HG03097 (cell line): ENCODE results near the gene LRRC3.
"Not testable (repeated sequence)": the region's sequence is repeated elsewhere in the genome, so short reads cannot be mapped to it uniquely, and the experiment has no call there.

ENCODE experiments used
- ATAC-seq: cut with Tn5 transposase; IDR thresholded peaks from one replicate; pipeline ENCODE4 v1.9.1; 2021; ENCODE audit not compliant: unreplicated experiment, low FRiP score

LRRC3 gene

GRCh38 chr21:44477131-44477530, 21.8 kb downstream of the LRRC3 start:
- ATAC-seq = no peak

- no peak for ATAC-seq
Observed at GRCh38 chr21:44477712-44478111, 22.4 kb downstream of the LRRC3 start.

GRCh38 chr21:44478124-44478800, 23.0 kb downstream of the LRRC3 start:
- no peak for ATAC-seq

- ATAC-seq = no peak
Observed at GRCh38 chr21:44478801-44479167, 23.5 kb downstream of the LRRC3 start.

- ATAC-seq = not testable (repeated sequence)
Observed at GRCh38 chr21:44479556-44480199, 24.4 kb downstream of the LRRC3 start.

GRCh38 chr21:44480200-44481053, 25.1 kb downstream of the LRRC3 start:
- no peak for ATAC-seq

- no peak for ATAC-seq
Observed at GRCh38 chr21:44482581-44483287, 27.4 kb downstream of the LRRC3 start.

GRCh38 chr21:44483288-44484237, 28.3 kb downstream of the LRRC3 start:
- ATAC-seq = no peak

GRCh38 chr21:44484498-44485253, 29.4 kb downstream of the LRRC3 start:
- no peak for ATAC-seq

- ATAC-seq = no peak
Observed at GRCh38 chr21:44485254-44485793, 30.0 kb downstream of the LRRC3 start.

GRCh38 chr21:44485796-44486195, 30.5 kb downstream of the LRRC3 start:
- ATAC-seq = no peak

GRCh38 chr21:44486302-44486701, 31.0 kb downstream of the LRRC3 start:
- no peak for ATAC-seq

GRCh38 chr21:44487831-44488230, 32.5 kb downstream of the LRRC3 start:
- ATAC-seq = no peak

GRCh38 chr21:44489962-44490361, 34.7 kb downstream of the LRRC3 start:
- ATAC-seq = no peak

GRCh38 chr21:44490405-44490804, 35.1 kb downstream of the LRRC3 start:
- no peak for ATAC-seq

- no peak for ATAC-seq
Observed at GRCh38 chr21:44490816-44491215, 35.5 kb downstream of the LRRC3 start.

- ATAC-seq = no peak
Observed at GRCh38 chr21:44492567-44493385, 37.5 kb downstream of the LRRC3 start.

- no peak for ATAC-seq
Observed at GRCh38 chr21:44494418-44494817, 39.1 kb downstream of the LRRC3 start.
